Neural cell (in vitro differentiated cells): ENCODE results near the gene ABI3BP.
A peak's percentile ranks its signal among the peaks of the same experiment; 100 is the strongest.

Experiments used
- CTCF ChIP-seq: fragments of 450-650 bp; IDR thresholded peaks from 2 replicates; pipeline ENCODE4 v1.5.1; 2014; ENCODE audit warnings: antibody characterized with exemption, mild to moderate bottlenecking, moderate library complexity; ENCODE audit not compliant: poor library complexity, severe bottlenecking
- EP300 ChIP-seq: fragments of 450-650 bp; conservative IDR thresholded peaks from 2 replicates; pipeline ENCODE4 v1.6.1; 2014; ENCODE audit warnings: antibody characterized with exemption, mild to moderate bottlenecking, moderate library complexity; ENCODE audit not compliant: poor library complexity, severe bottlenecking
- EZH2 ChIP-seq: fragments of 200-600, 300-800 bp; shearing (Covaris generic), sonication (generic); IDR thresholded peaks from 2 replicates; pipeline ENCODE4 v1.6.1; 2014; ENCODE audit warnings: antibody characterized with exemption, low read length, borderline replicate concordance, mild to moderate bottlenecking; ENCODE audit not compliant: insufficient read depth, poor library complexity, severe bottlenecking
- POLR2AphosphoS5 ChIP-seq: IDR thresholded peaks from 2 replicates; pipeline ENCODE4 v1.6.1; 2012
- RAD21 ChIP-seq: fragments of 450-650 bp; conservative IDR thresholded peaks from 2 replicates; pipeline ENCODE4 v1.6.1; 2014; ENCODE audit warnings: antibody characterized with exemption, mild to moderate bottlenecking, moderate library complexity
- REST ChIP-seq: IDR thresholded peaks from 2 replicates; pipeline ENCODE4 v1.6.1; 2012; ENCODE audit warnings: borderline replicate concordance
- SMC3 ChIP-seq: fragments of 450-650 bp; conservative IDR thresholded peaks from 2 replicates; pipeline ENCODE4 v1.6.1; 2014; ENCODE audit warnings: antibody characterized with exemption, mild to moderate bottlenecking, moderate library complexity; ENCODE audit not compliant: poor library complexity
- TAF1 ChIP-seq: IDR thresholded peaks from 2 replicates; pipeline ENCODE4 v1.6.1; 2012; ENCODE audit warnings: low read depth

- no peak for TF ChIP-seq CTCF
- no peak for TF ChIP-seq TAF1
- peak; percentile 57 for TF ChIP-seq POLR2AphosphoS5
- TF ChIP-seq EP300: peak; percentile 66
- TF ChIP-seq EZH2: no peak
- no peak for TF ChIP-seq RAD21
- TF ChIP-seq REST: peak; percentile 24
- TF ChIP-seq SMC3: no peak
Measured at GRCh38 chr3:100984308-100984707, 8.9 kb downstream of the ABI3BP start.
